Lower lobe of right lung (tissue), 2 donors: ENCODE measurements around the gene NUCB2. TPM values are rescaled to one million over a fixed set of nuclear protein-coding genes. Genes with fewer than 3 reads are reported as not detected.

ENCODE experiments used
- ATAC-seq, 2 donors: fragments of 200-7000 bp; cut with Tn5 transposase; one replicate each; pipeline ENCODE4 v1.9.1; 2020 to 2022; ENCODE audit warnings: mild to moderate bottlenecking in 2 of 2, moderate library complexity in 2 of 2
- DNase-seq: peaks from one replicate; pipeline ENCODE4 v3.0.0-alpha.2; 2020
- H3K27ac ChIP-seq: fragments of 200-600 bp; one replicate; pipeline ENCODE4 v1.8.0; 2022
- H3K27me3 ChIP-seq: fragments of 200-600 bp; one replicate; pipeline ENCODE4 v1.8.0; 2022; ENCODE audit warnings: low read depth
- H3K36me3 ChIP-seq: fragments of 200-600 bp; one replicate; pipeline ENCODE4 v1.8.0; 2022; ENCODE audit warnings: mild to moderate bottlenecking
- H3K4me1 ChIP-seq: fragments of 200-600 bp; one replicate; pipeline ENCODE4 v1.8.0; 2022
- H3K4me3 ChIP-seq: fragments of 200-600 bp; one replicate; pipeline ENCODE4 v1.8.0; 2022; ENCODE audit warnings: mild to moderate bottlenecking
- H3K9me3 ChIP-seq: fragments of 200-600 bp; one replicate; pipeline ENCODE4 v1.8.0; 2022
- CTCF ChIP-seq: fragments of 200-600 bp; IDR thresholded peaks from one replicate; pipeline ENCODE4 v1.8.0; 2022; ENCODE audit warnings: antibody characterized with exemption, mild to moderate bottlenecking
- intact Hi-C: fragments of 100-400 bp; cut with DNase I; formaldehyde crosslinking; loops from one replicate; pipeline ENCODE4 v1.11.0; 2022
- total RNA-seq: library from RNA; stranded (reverse); fragmentation: NEBNext Ultra II Directional; extraction: Animal tissue kit (Norgen Biotek cat#: 25700); gene quantifications from one replicate; pipeline ENCODE4 v1.2.1, GENCODE V29; 2021
- donor health status: DM: no; HTN: yes; CAD: no; lungs with severe emphysema.

Gene NUCB2
- total RNA-seq, 1 donor from 2014 or later = 82.7 TPM

GRCh38 chr11:17352950-17353820 lies 76.6 kb downstream of the NUCB2 start:
- DNase-seq (peak; percentile 83), ATAC-seq (peak; percentile 78 to 86)
- no peaks in the 10 kb centered on the region for H3K27me3 ChIP-seq
- no peaks in the 10 kb centered on the region for H3K9me3 ChIP-seq
- H3K27ac ChIP-seq = peak overlapping the region; percentile 84
- peaks cover 17% of the 10 kb centered on the region for H3K4me1 ChIP-seq
- intact Hi-C loops = no loop called here
- TF ChIP-seq CTCF = no peak
- peak overlapping the region; percentile 71 for H3K4me3 ChIP-seq
- no peaks in the 10 kb centered on the region for H3K36me3 ChIP-seq

DNA sequence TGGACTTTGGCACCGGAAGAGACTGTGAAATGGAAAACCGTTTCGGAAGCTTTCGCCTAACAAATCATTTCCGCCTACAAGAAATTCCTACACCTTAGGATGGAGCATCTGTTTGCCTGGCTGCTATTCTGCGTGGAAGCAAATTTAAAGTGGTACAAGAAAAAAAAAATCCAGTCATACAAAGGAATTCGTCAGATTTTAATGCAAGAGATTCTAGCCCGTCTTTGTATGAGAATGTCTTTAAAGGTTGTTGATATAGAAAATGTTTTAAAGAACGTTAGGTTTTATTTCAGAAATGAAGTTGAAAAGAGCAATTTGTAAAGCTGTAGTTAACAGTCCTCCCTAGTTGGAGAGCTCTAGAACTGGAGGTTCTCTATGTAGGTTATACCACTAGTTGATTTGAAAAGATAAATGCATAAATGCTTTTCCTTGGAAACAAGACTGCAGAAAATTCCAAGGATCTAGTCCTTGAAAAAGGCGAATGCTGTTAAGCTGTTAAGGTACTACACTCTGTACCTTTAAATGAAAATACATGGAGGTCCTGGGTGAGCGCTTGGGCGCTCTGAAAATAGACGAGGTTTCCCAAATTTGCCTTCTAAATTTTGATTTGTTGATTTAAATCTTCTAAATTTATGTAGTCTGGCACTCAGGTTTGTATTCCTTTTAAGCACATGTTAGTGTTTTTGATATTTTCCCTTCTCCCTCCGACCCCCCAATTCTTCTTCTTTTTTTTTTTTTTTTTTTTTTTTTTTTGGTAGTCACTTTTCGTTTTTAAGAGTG lies 77.5 kb downstream of the NUCB2 start:
- no peaks in the 10 kb centered on the region for H3K9me3 ChIP-seq
- peak overlapping the region; percentile 71 for H3K4me3 ChIP-seq
- H3K4me1 ChIP-seq = peaks cover 17% of the 10 kb centered on the region
- DNase-seq (no peak), ATAC-seq (no peak)
- no peaks in the 10 kb centered on the region for H3K36me3 ChIP-seq
- intact Hi-C loops = no loop called here
- TF ChIP-seq CTCF = no peak
- no peaks in the 10 kb centered on the region for H3K27me3 ChIP-seq
- peak overlapping the region; percentile 84 for H3K27ac ChIP-seq

DNA sequence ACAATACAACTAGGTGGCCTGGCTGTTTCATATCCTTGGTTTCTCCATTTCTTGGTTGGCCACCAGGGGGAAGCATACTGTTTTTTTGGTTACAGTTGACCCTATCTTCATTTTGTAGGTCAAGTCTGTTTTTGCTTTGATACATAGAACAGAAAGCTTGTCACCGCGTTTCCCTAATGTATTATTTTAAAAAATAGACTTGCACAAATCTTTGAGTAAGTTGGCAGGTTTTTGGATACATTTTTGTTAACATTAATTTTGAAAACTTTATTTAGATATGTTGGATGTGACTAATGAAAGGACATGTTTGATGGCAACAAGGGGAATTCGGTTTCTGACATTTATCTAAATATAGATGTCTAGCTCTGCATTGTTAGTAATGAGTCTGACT lies 78.1 kb downstream of the NUCB2 start:
- peak; percentile 57 to 70 for ATAC-seq
- intact Hi-C loops = no loop called here
- no peak overlapping the region for H3K4me3 ChIP-seq
- no peaks in the 10 kb centered on the region for H3K27me3 ChIP-seq
- no peak for DNase-seq
- no peaks in the 10 kb centered on the region for H3K9me3 ChIP-seq
- no peak overlapping the region for H3K27ac ChIP-seq
- H3K4me1 ChIP-seq = peaks cover 17% of the 10 kb centered on the region
- no peaks in the 10 kb centered on the region for H3K36me3 ChIP-seq
- TF ChIP-seq CTCF = peak; percentile 71

- ATAC-seq (no peak), DNase-seq (no peak)
- Histone ChIP-seq H3K4me3 (no peak overlapping the region), H3K27ac (no peak overlapping the region), H3K9me3 (peaks cover 29% of the 10 kb centered on the region), H3K27me3 (no peaks in the 10 kb centered on the region), H3K36me3 (peaks cover 7% of the 10 kb centered on the region), H3K4me1 (no peaks in the 10 kb centered on the region)
- no peak for TF ChIP-seq CTCF
- intact Hi-C loops = no loop called here
These were observed 90.0 kb downstream of the NUCB2 start for GRCh38 chr11:17366495-17366894.

DNA sequence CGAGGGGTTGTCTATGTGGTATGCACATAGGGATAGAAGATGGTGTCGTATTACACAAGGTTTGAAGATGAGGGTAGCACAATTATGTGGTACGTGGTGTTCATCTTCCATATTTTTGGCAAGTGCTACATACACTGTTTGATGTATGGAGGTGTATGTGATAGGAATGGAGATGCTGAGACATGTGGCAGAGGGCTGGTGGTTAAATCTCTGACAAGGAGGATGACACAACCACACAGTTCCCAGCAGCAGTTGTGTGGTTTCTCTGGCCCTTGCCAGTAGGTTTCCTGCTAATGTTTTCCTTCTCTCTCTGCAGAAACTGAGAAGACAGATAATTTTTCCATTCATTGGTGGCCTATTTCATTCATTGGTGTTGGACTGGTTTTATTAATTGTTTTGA lies 92.0 kb downstream of the NUCB2 start:
- H3K9me3 ChIP-seq = peaks cover 49% of the 10 kb centered on the region
- DNase-seq (no peak), ATAC-seq (no peak)
- no peak for TF ChIP-seq CTCF
- H3K27ac ChIP-seq = no peak overlapping the region
- H3K4me3 ChIP-seq = no peak overlapping the region
- H3K36me3 ChIP-seq = peaks cover 7% of the 10 kb centered on the region
- intact Hi-C loops = no loop called here
- no peaks in the 10 kb centered on the region for H3K27me3 ChIP-seq
- H3K4me1 ChIP-seq = no peaks in the 10 kb centered on the region
